ENCODE results near the gene MARS1.

- TF ChIP-seq CTCF (IDR thresholded peaks at IDR 0.05) (no peak), POLR2A (IDR thresholded peaks at IDR 0.05; ENCODE audit: low read depth) (no peak), EP300 (IDR thresholded peaks at IDR 0.05) (no peak)
Measured at GRCh38 chr12:57519796-57520052, 31.9 kb downstream of the MARS1 start.

All from esophagus muscularis mucosa (tissue), 4 donors.